ENCODE results near the gene MICAL3.

The MICAL3 gene

DNA sequence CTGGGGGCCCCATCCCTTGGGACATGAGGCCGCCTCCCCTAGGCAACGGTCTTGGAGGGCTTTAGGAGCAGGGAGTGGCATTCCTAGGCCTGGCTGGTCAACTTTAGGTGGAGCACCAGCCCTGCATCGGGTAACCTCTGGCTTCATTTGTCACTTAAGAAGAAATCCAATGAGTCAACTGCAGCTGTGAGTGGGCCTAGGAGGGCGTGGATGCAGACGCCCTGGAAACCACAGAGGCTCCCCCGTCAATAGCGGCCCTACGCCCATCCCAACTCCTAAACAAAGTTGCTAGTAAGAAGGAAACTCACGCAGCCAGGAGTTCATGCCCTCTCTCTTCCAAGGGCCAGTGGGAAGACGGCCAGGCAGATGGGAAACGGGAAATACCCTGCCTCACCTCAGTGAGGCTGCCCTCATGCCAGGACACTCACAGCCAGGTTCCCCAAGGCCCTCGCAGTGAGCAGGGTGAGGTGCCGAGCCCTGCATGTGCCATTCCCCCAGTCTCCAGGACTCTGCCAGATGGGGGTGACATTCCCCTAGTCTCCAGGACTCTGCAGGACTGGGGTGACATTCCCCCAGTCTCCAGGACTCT is 270.9 kb downstream of the MICAL3 start:
- no peaks in the 10 kb centered on the region for H3K4me1 ChIP-seq (ENCODE audit: insufficient read depth, low read length)
- H3K27ac ChIP-seq (ENCODE audit: low read depth, low read length), result no peak overlapping the region
- no peaks in the 10 kb centered on the region for H3K36me3 ChIP-seq (ENCODE audit: insufficient read depth, low read length)
- H3K9ac ChIP-seq (ENCODE audit: low read length), result no peak overlapping the region
- no peaks in the 10 kb centered on the region for H3K9me3 ChIP-seq (ENCODE audit: low read length)
- H3K4me3 ChIP-seq (ENCODE audit: low read depth in 1 of 2, low read length in 2 of 2), result no peak overlapping the region
- no peaks in the 10 kb centered on the region for H3K27me3 ChIP-seq (ENCODE audit: control insufficient read depth in 1 of 2, insufficient read depth in 2 of 2, low read length in 2 of 2)

GRCh38 chr22:17751596-17751995 is 272.8 kb downstream of the MICAL3 start:
- no peak overlapping the region for H3K27ac ChIP-seq (ENCODE audit: low read depth, low read length)
- H3K9me3 ChIP-seq (ENCODE audit: low read length), result no peaks in the 10 kb centered on the region
- no peaks in the 10 kb centered on the region for H3K36me3 ChIP-seq (ENCODE audit: insufficient read depth, low read length)
- no peaks in the 10 kb centered on the region for H3K4me1 ChIP-seq (ENCODE audit: insufficient read depth, low read length)
- no peak overlapping the region for H3K9ac ChIP-seq (ENCODE audit: low read length)
- no peak overlapping the region for H3K4me3 ChIP-seq (ENCODE audit: low read depth in 1 of 2, low read length in 2 of 2)
- no peaks in the 10 kb centered on the region for H3K27me3 ChIP-seq (ENCODE audit: control insufficient read depth in 1 of 2, insufficient read depth in 2 of 2, low read length in 2 of 2)

GRCh38 chr22:17749605-17750395 is 274.6 kb downstream of the MICAL3 start:
- Histone ChIP-seq H3K27ac (ENCODE audit: low read depth, low read length) (no peak overlapping the region), H3K36me3 (ENCODE audit: insufficient read depth, low read length) (no peaks in the 10 kb centered on the region), H3K9ac (ENCODE audit: low read length) (no peak overlapping the region), H3K4me1 (ENCODE audit: insufficient read depth, low read length) (no peaks in the 10 kb centered on the region), H3K9me3 (ENCODE audit: low read length) (no peaks in the 10 kb centered on the region), H3K27me3 (ENCODE audit: control insufficient read depth in 1 of 2, insufficient read depth in 2 of 2, low read length in 2 of 2) (no peaks in the 10 kb centered on the region), H3K4me3 (ENCODE audit: low read depth in 1 of 2, low read length in 2 of 2) (no peak overlapping the region)

- Histone ChIP-seq H3K9me3 (ENCODE audit: low read length) (no peaks in the 10 kb centered on the region), H3K9ac (ENCODE audit: low read length) (no peak overlapping the region), H3K4me3 (ENCODE audit: low read depth in 1 of 2, low read length in 2 of 2) (no peak overlapping the region), H3K27me3 (ENCODE audit: control insufficient read depth in 1 of 2, insufficient read depth in 2 of 2, low read length in 2 of 2) (no peaks in the 10 kb centered on the region), H3K27ac (ENCODE audit: low read depth, low read length) (no peak overlapping the region), H3K36me3 (ENCODE audit: insufficient read depth, low read length) (no peaks in the 10 kb centered on the region), H3K4me1 (ENCODE audit: insufficient read depth, low read length) (no peaks in the 10 kb centered on the region)
These were observed 275.6 kb downstream of the MICAL3 start for GRCh38 chr22:17748555-17749353.

GRCh38 chr22:17746916-17747315 is 277.4 kb downstream of the MICAL3 start:
- H3K36me3 ChIP-seq (ENCODE audit: insufficient read depth, low read length), result no peaks in the 10 kb centered on the region
- H3K9me3 ChIP-seq (ENCODE audit: low read length), result no peaks in the 10 kb centered on the region
- H3K4me1 ChIP-seq (ENCODE audit: insufficient read depth, low read length), result no peaks in the 10 kb centered on the region
- no peak overlapping the region for H3K27ac ChIP-seq (ENCODE audit: low read depth, low read length)
- no peak overlapping the region for H3K9ac ChIP-seq (ENCODE audit: low read length)
- H3K27me3 ChIP-seq (ENCODE audit: control insufficient read depth in 1 of 2, insufficient read depth in 2 of 2, low read length in 2 of 2), result no peaks in the 10 kb centered on the region
- H3K4me3 ChIP-seq (ENCODE audit: low read depth in 1 of 2, low read length in 2 of 2), result no peak overlapping the region

- Histone ChIP-seq H3K4me1 (ENCODE audit: insufficient read depth, low read length) (no peaks in the 10 kb centered on the region), H3K9ac (ENCODE audit: low read length) (no peak overlapping the region), H3K27ac (ENCODE audit: low read depth, low read length) (no peak overlapping the region), H3K4me3 (ENCODE audit: low read depth in 1 of 2, low read length in 2 of 2) (no peak overlapping the region), H3K9me3 (ENCODE audit: low read length) (no peaks in the 10 kb centered on the region), H3K36me3 (ENCODE audit: insufficient read depth, low read length) (no peaks in the 10 kb centered on the region), H3K27me3 (ENCODE audit: control insufficient read depth in 1 of 2, insufficient read depth in 2 of 2, low read length in 2 of 2) (no peaks in the 10 kb centered on the region)
These were observed 279.9 kb downstream of the MICAL3 start for GRCh38 chr22:17744430-17744829.

DNA sequence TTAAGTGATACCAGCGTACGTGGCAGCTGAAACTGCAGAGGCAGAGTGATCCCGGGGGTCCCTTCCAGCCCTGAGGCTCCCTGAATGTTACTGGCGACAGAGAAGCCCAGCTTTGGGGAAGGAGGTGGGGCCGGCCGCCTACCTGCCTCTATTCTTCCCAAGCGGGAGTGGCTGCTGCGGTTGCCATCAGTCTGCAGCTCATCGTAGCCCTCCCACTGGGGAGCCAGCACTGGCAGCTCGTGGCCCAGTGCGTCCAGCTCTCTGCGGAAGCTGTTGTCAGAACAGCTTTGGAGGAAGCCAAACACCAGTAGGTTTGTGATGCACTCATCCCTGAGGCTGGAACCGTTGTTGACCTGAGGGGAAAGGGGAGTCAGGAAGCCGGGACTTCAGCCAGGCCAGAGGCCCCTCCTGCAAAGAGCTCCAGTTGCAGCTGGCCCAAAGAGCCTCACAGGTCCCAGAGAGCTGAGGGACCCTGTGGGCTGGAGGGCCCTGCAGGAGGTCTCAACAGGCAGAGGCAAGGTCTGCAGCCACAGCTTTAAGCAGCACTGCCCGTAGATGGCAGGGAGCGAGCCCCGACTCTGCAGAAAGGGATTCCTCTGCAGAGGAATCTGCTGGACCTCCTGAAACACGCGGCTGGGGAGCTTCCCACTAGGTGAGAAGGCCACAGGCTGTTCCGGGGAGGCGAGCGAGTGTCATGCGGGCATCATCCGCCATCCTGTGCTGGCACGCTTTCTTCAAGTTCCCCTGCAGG is 280.5 kb downstream of the MICAL3 start:
- no peaks in the 10 kb centered on the region for H3K27me3 ChIP-seq (ENCODE audit: control insufficient read depth in 1 of 2, insufficient read depth in 2 of 2, low read length in 2 of 2)
- no peaks in the 10 kb centered on the region for H3K9me3 ChIP-seq (ENCODE audit: low read length)
- no peaks in the 10 kb centered on the region for H3K36me3 ChIP-seq (ENCODE audit: insufficient read depth, low read length)
- no peaks in the 10 kb centered on the region for H3K4me1 ChIP-seq (ENCODE audit: insufficient read depth, low read length)
- H3K27ac ChIP-seq (ENCODE audit: low read depth, low read length), result no peak overlapping the region
- no peak overlapping the region for H3K9ac ChIP-seq (ENCODE audit: low read length)
- no peak overlapping the region for H3K4me3 ChIP-seq (ENCODE audit: low read depth in 1 of 2, low read length in 2 of 2)

- no peak overlapping the region for H3K9ac ChIP-seq (ENCODE audit: low read length)
- H3K4me3 ChIP-seq (ENCODE audit: low read depth in 1 of 2, low read length in 2 of 2), result no peak overlapping the region
- no peaks in the 10 kb centered on the region for H3K27me3 ChIP-seq (ENCODE audit: control insufficient read depth in 1 of 2, insufficient read depth in 2 of 2, low read length in 2 of 2)
- H3K27ac ChIP-seq (ENCODE audit: low read depth, low read length), result no peak overlapping the region
- H3K9me3 ChIP-seq (ENCODE audit: low read length), result no peaks in the 10 kb centered on the region
- no peaks in the 10 kb centered on the region for H3K4me1 ChIP-seq (ENCODE audit: insufficient read depth, low read length)
- no peaks in the 10 kb centered on the region for H3K36me3 ChIP-seq (ENCODE audit: insufficient read depth, low read length)
These were observed 281.8 kb downstream of the MICAL3 start for GRCh38 chr22:17742527-17742902.

- no peaks in the 10 kb centered on the region for H3K27me3 ChIP-seq (ENCODE audit: control insufficient read depth in 1 of 2, insufficient read depth in 2 of 2, low read length in 2 of 2)
- H3K36me3 ChIP-seq (ENCODE audit: insufficient read depth, low read length), result no peaks in the 10 kb centered on the region
- H3K9me3 ChIP-seq (ENCODE audit: low read length), result no peaks in the 10 kb centered on the region
- no peak overlapping the region for H3K9ac ChIP-seq (ENCODE audit: low read length)
- H3K4me1 ChIP-seq (ENCODE audit: insufficient read depth, low read length), result no peaks in the 10 kb centered on the region
- no peak overlapping the region for H3K27ac ChIP-seq (ENCODE audit: low read depth, low read length)
- H3K4me3 ChIP-seq (ENCODE audit: low read depth in 1 of 2, low read length in 2 of 2), result no peak overlapping the region
These were observed 282.4 kb downstream of the MICAL3 start for GRCh38 chr22:17741866-17742526.

DNA sequence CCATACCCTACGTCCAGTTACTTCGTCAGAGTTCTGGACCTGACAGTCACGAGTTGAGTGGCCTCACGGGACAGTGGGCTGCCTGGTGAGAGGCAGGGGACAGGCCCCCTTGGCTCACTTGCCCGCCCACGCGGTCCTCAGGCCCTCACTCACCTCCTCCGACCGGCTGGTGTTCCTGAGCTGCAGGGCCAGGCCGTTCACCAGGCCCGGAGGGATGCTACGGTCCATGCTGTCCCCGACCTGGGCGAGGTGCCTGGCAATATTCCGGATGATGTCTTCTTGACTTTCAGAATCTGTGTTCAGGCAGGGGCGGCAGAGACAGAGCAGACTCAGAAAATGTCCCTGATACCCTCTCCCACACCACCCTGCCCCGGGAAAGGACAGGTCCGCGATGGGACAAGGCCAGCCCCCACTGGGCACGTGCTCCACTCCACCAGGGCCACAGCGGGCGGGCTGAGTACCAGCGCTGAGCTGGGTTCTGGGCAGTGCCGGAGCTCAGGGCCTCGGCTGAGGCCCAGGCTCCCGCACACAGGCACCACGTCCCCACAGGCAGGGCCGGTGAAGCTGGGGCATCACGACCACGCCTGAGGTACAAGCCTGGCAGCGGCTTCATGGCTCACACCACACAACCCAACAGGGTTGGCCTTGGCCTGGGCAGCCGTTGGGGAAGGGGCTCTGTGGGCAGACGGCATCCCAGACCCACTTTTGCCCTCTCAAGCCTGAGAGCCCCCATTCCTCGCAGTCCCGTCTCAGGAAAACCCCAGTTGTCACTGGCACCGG is 285.0 kb downstream of the MICAL3 start:
- no peaks in the 10 kb centered on the region for H3K4me1 ChIP-seq (ENCODE audit: insufficient read depth, low read length)
- no peak overlapping the region for H3K4me3 ChIP-seq (ENCODE audit: low read depth in 1 of 2, low read length in 2 of 2)
- H3K36me3 ChIP-seq (ENCODE audit: insufficient read depth, low read length), result peaks cover 8% of the 10 kb centered on the region
- H3K9me3 ChIP-seq (ENCODE audit: low read length), result no peaks in the 10 kb centered on the region
- no peak overlapping the region for H3K9ac ChIP-seq (ENCODE audit: low read length)
- H3K27ac ChIP-seq (ENCODE audit: low read depth, low read length), result no peak overlapping the region
- no peaks in the 10 kb centered on the region for H3K27me3 ChIP-seq (ENCODE audit: control insufficient read depth in 1 of 2, insufficient read depth in 2 of 2, low read length in 2 of 2)
